ENCODE data around the gene CALML4.

- TF ChIP-seq CTCF (optimal IDR thresholded peaks at IDR 0.05 in 1 of 3, IDR thresholded peaks at IDR 0.05 in 1 of 3, conservative IDR thresholded peaks at IDR 0.05 in 1 of 3; ENCODE audit: extremely low read depth in 1 of 3, insufficient read depth in 2 of 3, low read length in 3 of 3) (no peak), EZH2 (IDR thresholded peaks at IDR 0.05; ENCODE audit: low read length) (no peak)
These were observed 4.7 kb upstream of the CALML4 start for GRCh38 chr15:68209735-68210408.

Data from keratinocyte (primary cell).